ENCODE results near the gene ZNF804A. TPM values are rescaled to one million over a fixed set of nuclear protein-coding genes. Genes with fewer than 3 reads are reported as not detected.
A peak's percentile ranks its signal among the peaks of the same experiment; 100 is the strongest.

ZNF804A gene
- polyA plus RNA-seq, 4 donors = 0.22 to 1.9 (median 0.55) TPM

- no peaks in the 10 kb centered on the region for H3K27me3 ChIP-seq (ENCODE audit: control insufficient read depth in 3 of 3, insufficient read depth in 3 of 3, low read length in 3 of 3)
- H3K36me3 ChIP-seq (ENCODE audit: control insufficient read depth in 3 of 3, insufficient read depth in 2 of 3, low read depth in 1 of 3, low read length in 3 of 3) = no peaks in the 10 kb centered on the region
- peaks cover 0 to under 1% (median 0%) of the 10 kb centered on the region in 3 donors for H3K4me1 ChIP-seq (ENCODE audit: control insufficient read depth in 3 of 3, insufficient read depth in 2 of 3, low read depth in 1 of 3, low read length in 2 of 3)
- H3K4me3 ChIP-seq (ENCODE audit: low read depth in 1 of 3, low read length in 3 of 3) = no peak overlapping the region
- no peak overlapping the region for H3K27ac ChIP-seq (ENCODE audit: low read depth in 1 of 3, low read length in 2 of 3)
- 76 to 100% (median 89%) methylated on average over 1 of the region's 1 CpG for WGBS, 3 donors
- FAIRE-seq (no peak), DNase-seq (no peak)
- no peaks in the 10 kb centered on the region for H3K9me3 ChIP-seq (ENCODE audit: control insufficient read depth in 2 of 2, insufficient read depth in 1 of 2, low read depth in 1 of 2, low read length in 1 of 2)
Measured at GRCh38 chr2:184830531-184830930, 232.2 kb downstream of the ZNF804A start.

DNA sequence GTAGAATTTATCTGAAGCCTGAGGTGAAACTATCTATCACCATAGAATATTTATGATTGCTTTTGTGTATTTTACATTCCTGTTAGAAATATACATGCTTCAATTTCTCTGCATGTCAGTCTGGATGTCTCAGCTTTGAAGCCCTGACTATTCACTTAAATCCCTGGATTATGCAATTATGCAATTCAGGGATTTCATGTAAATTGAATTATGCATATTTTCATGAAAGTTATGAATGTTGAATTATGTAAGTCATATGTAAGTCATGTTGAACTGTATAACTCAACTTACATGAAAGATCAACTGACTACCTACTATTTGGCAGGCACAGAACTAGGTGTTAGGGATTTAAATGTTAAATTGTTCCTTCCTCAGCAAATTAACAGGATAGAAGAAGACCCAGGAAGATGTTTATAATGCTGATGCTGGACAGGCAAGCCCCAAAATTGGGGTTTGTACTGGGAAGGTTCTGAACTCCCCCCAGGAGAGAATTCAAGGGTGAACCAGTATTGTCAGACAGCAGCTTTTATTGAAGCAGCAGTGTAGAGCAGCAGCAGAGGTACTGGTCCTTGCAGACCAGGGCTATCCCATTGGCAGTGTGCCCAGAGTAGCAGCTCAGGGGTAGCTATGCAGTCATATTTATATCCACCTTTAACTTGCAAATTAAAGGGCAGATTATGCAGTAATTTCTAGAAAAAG, 236.5 kb downstream of the ZNF804A start:
- Histone ChIP-seq H3K4me3 (ENCODE audit: low read depth in 1 of 3, low read length in 3 of 3) (no peak overlapping the region), H3K4me1 (ENCODE audit: control insufficient read depth in 3 of 3, insufficient read depth in 2 of 3, low read depth in 1 of 3, low read length in 2 of 3) (peaks cover 0 to 2% (median 0%) of the 10 kb centered on the region in 3 donors), H3K9me3 (ENCODE audit: control insufficient read depth in 2 of 2, insufficient read depth in 1 of 2, low read depth in 1 of 2, low read length in 1 of 2) (no peaks in the 10 kb centered on the region), H3K27me3 (ENCODE audit: control insufficient read depth in 3 of 3, insufficient read depth in 3 of 3, low read length in 3 of 3) (no peaks in the 10 kb centered on the region), H3K36me3 (ENCODE audit: control insufficient read depth in 3 of 3, insufficient read depth in 2 of 3, low read depth in 1 of 3, low read length in 3 of 3) (no peaks in the 10 kb centered on the region), H3K27ac (ENCODE audit: low read depth in 1 of 3, low read length in 2 of 3) (no peak overlapping the region)
- DNase-seq (peak in 1 of 2 donors; percentile 51), FAIRE-seq (no peak)

- H3K27ac ChIP-seq (ENCODE audit: low read depth in 1 of 3, low read length in 2 of 3) = no peak overlapping the region
- H3K27me3 ChIP-seq (ENCODE audit: control insufficient read depth in 3 of 3, insufficient read depth in 3 of 3, low read length in 3 of 3) = no peaks in the 10 kb centered on the region
- FAIRE-seq (no peak), DNase-seq (peak; percentile 58 to 66)
- H3K36me3 ChIP-seq (ENCODE audit: control insufficient read depth in 3 of 3, insufficient read depth in 2 of 3, low read depth in 1 of 3, low read length in 3 of 3) = peaks cover 0 to 2% (median 0%) of the 10 kb centered on the region in 3 donors
- no peak overlapping the region for H3K4me3 ChIP-seq (ENCODE audit: low read depth in 1 of 3, low read length in 3 of 3)
- H3K9me3 ChIP-seq (ENCODE audit: control insufficient read depth in 2 of 2, insufficient read depth in 1 of 2, low read depth in 1 of 2, low read length in 1 of 2) = no peaks in the 10 kb centered on the region
- H3K4me1 ChIP-seq (ENCODE audit: control insufficient read depth in 3 of 3, insufficient read depth in 2 of 3, low read depth in 1 of 3, low read length in 2 of 3) = peaks cover 0 to 2% (median 0%) of the 10 kb centered on the region in 3 donors
Measured at GRCh38 chr2:184835398-184835715, 237.0 kb downstream of the ZNF804A start.

GRCh38 chr2:184847331-184847730, 249.0 kb downstream of the ZNF804A start:
- no peak for FAIRE-seq
- H3K9me3 ChIP-seq (ENCODE audit: control insufficient read depth in 2 of 2, insufficient read depth in 1 of 2, low read depth in 1 of 2, low read length in 1 of 2) = no peaks in the 10 kb centered on the region
- DNase-seq = no peak
- no peaks in the 10 kb centered on the region for H3K4me1 ChIP-seq (ENCODE audit: control insufficient read depth in 3 of 3, insufficient read depth in 2 of 3, low read depth in 1 of 3, low read length in 2 of 3)
- no peak overlapping the region for H3K4me3 ChIP-seq (ENCODE audit: low read depth in 1 of 3, low read length in 3 of 3)
- no peaks in the 10 kb centered on the region for H3K36me3 ChIP-seq (ENCODE audit: control insufficient read depth in 3 of 3, insufficient read depth in 2 of 3, low read depth in 1 of 3, low read length in 3 of 3)
- 38 to 57% (median 46%) methylated on average over 2 of the region's 2 CpGs for WGBS, 3 donors
- H3K27me3 ChIP-seq (ENCODE audit: control insufficient read depth in 3 of 3, insufficient read depth in 3 of 3, low read length in 3 of 3) = no peaks in the 10 kb centered on the region
- no peak overlapping the region for H3K27ac ChIP-seq (ENCODE audit: low read depth in 1 of 3, low read length in 2 of 3)

DNA sequence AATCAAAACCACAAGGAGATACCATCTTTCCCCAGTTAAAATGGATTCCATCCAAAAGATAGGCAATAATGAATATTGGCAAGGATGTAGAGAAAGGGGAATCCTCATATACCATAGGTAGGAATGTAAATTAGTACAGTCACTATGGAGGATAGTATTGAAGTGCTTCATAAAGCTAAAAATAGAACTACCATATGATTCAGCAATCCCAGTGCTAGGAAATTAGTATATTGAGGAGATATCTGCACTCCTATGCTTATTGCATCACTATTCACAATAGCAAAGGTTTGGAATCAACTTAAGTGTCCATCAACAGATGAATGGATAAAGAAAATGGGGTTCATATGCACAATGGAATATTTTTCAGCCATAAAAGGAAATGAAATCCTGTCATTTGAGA, 251.2 kb downstream of the ZNF804A start:
- no peak for FAIRE-seq
- no peak overlapping the region for H3K4me3 ChIP-seq (ENCODE audit: low read depth in 1 of 3, low read length in 3 of 3)
- no peaks in the 10 kb centered on the region for H3K27me3 ChIP-seq (ENCODE audit: control insufficient read depth in 3 of 3, insufficient read depth in 3 of 3, low read length in 3 of 3)
- H3K36me3 ChIP-seq (ENCODE audit: control insufficient read depth in 3 of 3, insufficient read depth in 2 of 3, low read depth in 1 of 3, low read length in 3 of 3) = no peaks in the 10 kb centered on the region
- no peaks in the 10 kb centered on the region for H3K4me1 ChIP-seq (ENCODE audit: control insufficient read depth in 3 of 3, insufficient read depth in 2 of 3, low read depth in 1 of 3, low read length in 2 of 3)
- DNase-seq = no peak
- H3K9me3 ChIP-seq (ENCODE audit: control insufficient read depth in 2 of 2, insufficient read depth in 1 of 2, low read depth in 1 of 2, low read length in 1 of 2) = no peaks in the 10 kb centered on the region
- no peak overlapping the region for H3K27ac ChIP-seq (ENCODE audit: low read depth in 1 of 3, low read length in 2 of 3)

- FAIRE-seq = no peak
- 67 to 85% (median 76%) methylated on average over 1 of the region's 1 CpG for WGBS, 3 donors
- H3K27ac ChIP-seq (ENCODE audit: low read depth in 1 of 3, low read length in 2 of 3) = no peak overlapping the region
Measured at GRCh38 chr2:184851576-184851975, 253.2 kb downstream of the ZNF804A start.

GRCh38 chr2:184859187-184859586, 260.9 kb downstream of the ZNF804A start:
- FAIRE-seq = peak; percentile 53
- Histone ChIP-seq H3K9me3 (ENCODE audit: control insufficient read depth in 2 of 2, insufficient read depth in 1 of 2, low read depth in 1 of 2, low read length in 1 of 2) (peaks cover 0 to 22% of the 10 kb centered on the region in 2 donors), H3K4me1 (ENCODE audit: control insufficient read depth in 3 of 3, insufficient read depth in 2 of 3, low read depth in 1 of 3, low read length in 2 of 3) (no peaks in the 10 kb centered on the region), H3K27me3 (ENCODE audit: control insufficient read depth in 3 of 3, insufficient read depth in 3 of 3, low read length in 3 of 3) (no peaks in the 10 kb centered on the region), H3K4me3 (ENCODE audit: low read depth in 1 of 3, low read length in 3 of 3) (no peak overlapping the region), H3K36me3 (ENCODE audit: control insufficient read depth in 3 of 3, insufficient read depth in 2 of 3, low read depth in 1 of 3, low read length in 3 of 3) (no peaks in the 10 kb centered on the region), H3K27ac (ENCODE audit: low read depth in 1 of 3, low read length in 2 of 3) (no peak overlapping the region)
- no peak for DNase-seq

More at GRCh38 chr2:184851576-184851975, 253.2 kb downstream of the ZNF804A start:
- no peak for DNase-seq
- Histone ChIP-seq H3K4me1 (ENCODE audit: control insufficient read depth in 3 of 3, insufficient read depth in 2 of 3, low read depth in 1 of 3, low read length in 2 of 3) (no peaks in the 10 kb centered on the region), H3K9me3 (ENCODE audit: control insufficient read depth in 2 of 2, insufficient read depth in 1 of 2, low read depth in 1 of 2, low read length in 1 of 2) (no peaks in the 10 kb centered on the region), H3K4me3 (ENCODE audit: low read depth in 1 of 3, low read length in 3 of 3) (no peak overlapping the region), H3K36me3 (ENCODE audit: control insufficient read depth in 3 of 3, insufficient read depth in 2 of 3, low read depth in 1 of 3, low read length in 3 of 3) (no peaks in the 10 kb centered on the region), H3K27me3 (ENCODE audit: control insufficient read depth in 3 of 3, insufficient read depth in 3 of 3, low read length in 3 of 3) (no peaks in the 10 kb centered on the region)

DNA sequence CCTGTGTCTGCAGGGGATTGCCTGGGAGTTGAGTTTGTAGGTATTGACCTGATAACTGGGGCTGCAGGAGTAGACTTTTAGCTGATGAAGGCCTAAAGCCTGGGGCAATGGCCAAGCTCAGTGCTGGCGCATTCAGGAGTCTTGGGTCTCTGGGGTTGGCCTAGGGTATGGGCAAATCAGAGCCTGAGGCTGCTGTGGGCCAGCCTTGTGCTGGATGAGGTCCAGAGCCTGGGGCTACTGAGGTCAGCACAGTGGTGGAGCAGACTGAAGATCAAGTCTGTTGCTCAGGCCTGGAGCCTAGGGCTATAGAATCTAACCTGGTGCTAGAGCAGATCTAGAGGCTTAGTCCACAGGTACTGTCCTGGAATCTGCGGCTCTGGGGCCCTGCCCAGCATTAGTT, 262.4 kb downstream of the ZNF804A start:
- FAIRE-seq = no peak
- Histone ChIP-seq H3K9me3 (ENCODE audit: control insufficient read depth in 2 of 2, insufficient read depth in 1 of 2, low read depth in 1 of 2, low read length in 1 of 2) (peaks cover 0 to 22% of the 10 kb centered on the region in 2 donors), H3K4me1 (ENCODE audit: control insufficient read depth in 3 of 3, insufficient read depth in 2 of 3, low read depth in 1 of 3, low read length in 2 of 3) (no peaks in the 10 kb centered on the region), H3K27ac (ENCODE audit: low read depth in 1 of 3, low read length in 2 of 3) (no peak overlapping the region), H3K27me3 (ENCODE audit: control insufficient read depth in 3 of 3, insufficient read depth in 3 of 3, low read length in 3 of 3) (no peaks in the 10 kb centered on the region), H3K4me3 (ENCODE audit: low read depth in 1 of 3, low read length in 3 of 3) (no peak overlapping the region), H3K36me3 (ENCODE audit: control insufficient read depth in 3 of 3, insufficient read depth in 2 of 3, low read depth in 1 of 3, low read length in 3 of 3) (no peaks in the 10 kb centered on the region)
- WGBS, 3 donors = 91 to 94% (median 94%) methylated on average over 2 of the region's 2 CpGs
- DNase-seq = no peak

- no peaks in the 10 kb centered on the region for H3K27me3 ChIP-seq (ENCODE audit: control insufficient read depth in 3 of 3, insufficient read depth in 3 of 3, low read length in 3 of 3)
- H3K36me3 ChIP-seq (ENCODE audit: control insufficient read depth in 3 of 3, insufficient read depth in 2 of 3, low read depth in 1 of 3, low read length in 3 of 3) = no peaks in the 10 kb centered on the region
- DNase-seq (no peak), FAIRE-seq (no peak)
- no peak overlapping the region for H3K27ac ChIP-seq (ENCODE audit: low read depth in 1 of 3, low read length in 2 of 3)
- no peaks in the 10 kb centered on the region for H3K4me1 ChIP-seq (ENCODE audit: control insufficient read depth in 3 of 3, insufficient read depth in 2 of 3, low read depth in 1 of 3, low read length in 2 of 3)
- H3K4me3 ChIP-seq (ENCODE audit: low read depth in 1 of 3, low read length in 3 of 3) = no peak overlapping the region
- no peaks in the 10 kb centered on the region for H3K9me3 ChIP-seq (ENCODE audit: control insufficient read depth in 2 of 2, insufficient read depth in 1 of 2, low read depth in 1 of 2, low read length in 1 of 2)
Measured at GRCh38 chr2:184875212-184875611, 276.9 kb downstream of the ZNF804A start.

Data from small intestine (tissue), 7 donors.